HCT116 (cell line): Measurements from ENCODE around the gene GKN1. TPM values are rescaled to one million over a fixed set of nuclear protein-coding genes. Genes with fewer than 3 reads are reported as not detected.

ENCODE experiments used
- ATAC-seq: fragments of 200-7000 bp; cut with Tn5 transposase; 2 replicates; pipeline ENCODE4 v1.9.1; 2020; ENCODE audit warnings: mild to moderate bottlenecking, moderate library complexity
- BruUV-seq: library from RNA; stranded (reverse); fragments of 400-500 nt; replicated peaks from 2 replicates; lab custom pipeline; 2021; lab: Mats Ljungman, UMichigan
- CTCF ChIA-PET: fragments of 300-600 bp; sonication (Branson Sonifier 250); formaldehyde crosslinking; loops from one replicate; lab custom pipeline; 2021; ENCODE audit warnings: antibody characterized with exemption; lab: Charles Lee
- POLR2A ChIA-PET: fragments of 300-600, 350-600 bp; sonication (Branson Sonifier 250); formaldehyde crosslinking; loops from one replicate; lab custom pipeline; 2021; ENCODE audit warnings: antibody characterized with exemption; lab: Charles Lee
- RAD21 ChIA-PET, 2 experiments: fragments of 300-600 bp; sonication (Branson Sonifier 250); formaldehyde crosslinking; loops; one replicate each; lab custom pipeline; 2023; ENCODE audit warnings: low total read pairs in 2 of 2; ENCODE audit not compliant: uncharacterized antibody in 2 of 2, unreplicated experiment in 2 of 2, low non-redundant PET in 1 of 2; lab: Charles Lee
- DNase-seq: peaks from one replicate; pipeline ENCODE4 v3.0.0-alpha.2; 2010; ENCODE audit warnings: low read depth, low spot score
- H2AFZ ChIP-seq: fragments of 200-600 bp; shearing (Covaris generic), sonication (generic); 2 replicates; pipeline ENCODE4 v1.6.1; 2017; ENCODE audit warnings: low read depth, mixed run types, mixed read lengths, antibody characterized with exemption, low read length; ENCODE audit not compliant: poor library complexity, severe bottlenecking
- H3K27ac ChIP-seq: 2 replicates; pipeline ENCODE4 v1.5.1; 2012; ENCODE audit warnings: low read depth, low read length
- H3K27me3 ChIP-seq: fragments of 200-600 bp; sonication (generic); 2 replicates; pipeline ENCODE4 v1.6.1; 2016; ENCODE audit warnings: mixed run types, low read length, mixed read lengths; ENCODE audit not compliant: insufficient read depth
- H3K36me3 ChIP-seq, 2 experiments: fragments of 200-500 bp in 1 of 2; fragments of 200-600 bp in 1 of 2; sonication (Bioruptor generic) in 1 of 2; sonication (generic) in 1 of 2; 2 replicates each; pipeline versions ENCODE4 v1.5.1 to v1.6.1; 2014 to 2016; ENCODE audit warnings: low read length in 2 of 2, inconsistent platforms in 1 of 2, mixed read lengths in 1 of 2, mixed run types in 1 of 2; ENCODE audit not compliant: insufficient read depth in 2 of 2, control insufficient read depth in 1 of 2
- H3K4me1 ChIP-seq, 2 experiments: fragments of 200-600 bp in 1 of 2; sonication (generic) in 1 of 2; 2 replicates each; pipeline versions ENCODE4 v1.5.1 to v1.6.1; 2012 to 2017; ENCODE audit warnings: low read length in 2 of 2, inconsistent platforms in 1 of 2, mild to moderate bottlenecking in 1 of 2, mixed read lengths in 1 of 2, mixed run types in 1 of 2, moderate library complexity in 1 of 2; ENCODE audit not compliant: insufficient read depth in 2 of 2, control insufficient read depth in 1 of 2
- H3K4me2 ChIP-seq: fragments of 200-600 bp; sonication (generic); 2 replicates; pipeline ENCODE4 v1.6.1; 2017; ENCODE audit warnings: mixed run types, low read length, mixed read lengths
- H3K4me3 ChIP-seq, 2 experiments: fragments of 200-600 bp in 1 of 2; sonication (generic) in 1 of 2; replicated peaks in 1 of 2; 2 replicates each; pipeline ENCODE4 v1.5.1; 2011 to 2016; ENCODE audit warnings: low read length in 2 of 2, control low read depth in 1 of 2, low read depth in 1 of 2, mild to moderate bottlenecking in 1 of 2, mixed read lengths in 1 of 2, mixed run types in 1 of 2
- H3K79me2 ChIP-seq: fragments of 200-600 bp; sonication (generic); 2 replicates; pipeline ENCODE4 v1.6.1; 2017; ENCODE audit warnings: mild to moderate bottlenecking, mixed run types, low read length, moderate library complexity, mixed read lengths; ENCODE audit not compliant: insufficient read depth
- H3K9ac ChIP-seq: fragments of 200-600 bp; sonication (generic); 2 replicates; pipeline ENCODE4 v1.6.1; 2016; ENCODE audit warnings: low read length, mixed read lengths
- H3K9me2 ChIP-seq: fragments of 200-600 bp; sonication (generic), shearing (Covaris generic); 2 replicates; pipeline ENCODE4 v1.6.1; 2017; ENCODE audit warnings: mixed run types, mild to moderate bottlenecking, moderate library complexity; ENCODE audit not compliant: insufficient read depth
- H3K9me3 ChIP-seq, 2 experiments: fragments of 200-500 bp in 1 of 2; fragments of 200-600 bp in 1 of 2; sonication (Bioruptor generic) in 1 of 2; sonication (generic) in 1 of 2; 2 replicates each; pipeline ENCODE4 v1.6.1; 2014 to 2017; ENCODE audit warnings: low read length in 2 of 2, mixed read lengths in 2 of 2, inconsistent platforms in 1 of 2, low read depth in 1 of 2, mild to moderate bottlenecking in 1 of 2, mixed run types in 1 of 2, moderate library complexity in 1 of 2; ENCODE audit not compliant: control insufficient read depth in 1 of 2, insufficient read depth in 1 of 2
- H4K20me1 ChIP-seq: fragments of 200-600 bp; sonication (generic), shearing (Covaris generic); 2 replicates; pipeline ENCODE4 v1.6.1; 2017; ENCODE audit warnings: mixed run types, mild to moderate bottlenecking, moderate library complexity; ENCODE audit not compliant: insufficient read depth
- EGR1 ChIP-seq: IDR thresholded peaks from 2 replicates; pipeline ENCODE4 v1.6.1; 2012; ENCODE audit warnings: low read depth
- ELF1 ChIP-seq: IDR thresholded peaks from 2 replicates; pipeline ENCODE4 v1.6.1; 2012; ENCODE audit warnings: low read depth, borderline replicate concordance
- REST ChIP-seq: IDR thresholded peaks from 2 replicates; pipeline ENCODE4 v1.6.1; 2012; ENCODE audit warnings: low read depth
- SP1 ChIP-seq: IDR thresholded peaks from 2 replicates; pipeline ENCODE4 v1.6.1; 2012; ENCODE audit warnings: low read depth
- SRF ChIP-seq: IDR thresholded peaks from 2 replicates; pipeline ENCODE4 v1.6.1; 2012; ENCODE audit warnings: low read depth
- YY1 ChIP-seq: IDR thresholded peaks from 2 replicates; pipeline ENCODE4 v1.6.1; 2011; ENCODE audit warnings: low read length, low read depth, moderate library complexity, mild to moderate bottlenecking; ENCODE audit not compliant: insufficient replicate concordance; ENCODE audit errors: extremely low read depth
- ZFX ChIP-seq: fragments of 450-650 bp; IDR thresholded peaks from 2 replicates; pipeline ENCODE4 v1.6.1; 2017
- ZNF274 ChIP-seq: fragments of 200-500 bp; sonication (Bioruptor generic); IDR thresholded peaks from 2 replicates; pipeline ENCODE4 v1.6.1; 2014; ENCODE audit warnings: mild to moderate bottlenecking, low read depth, low read length, inconsistent platforms
- intact Hi-C: fragments of 100-400 bp; cut with micrococcal nuclease; formaldehyde crosslinking; loops from 2 replicates; pipeline ENCODE4 v1.10.0; 2022
- total RNA-seq: library from RNA; stranded (reverse); gene quantifications from one replicate; pipeline ENCODE4 v1.2.1, GENCODE V29; 2021; ENCODE audit not compliant: unreplicated experiment

Gene GKN1
- total RNA-seq, 1 experiment from 2014 or later: not detected

- no peaks in the 10 kb centered on the region for H3K9me3 ChIP-seq
- TF ChIP-seq REST: no peak
- no peak for TF ChIP-seq SRF
- no peak for TF ChIP-seq SP1
- TF ChIP-seq ZFX: no peak
- no peak for TF ChIP-seq EGR1
- TF ChIP-seq YY1: no peak
- TF ChIP-seq ELF1: no peak
- no peak for TF ChIP-seq ZNF274
- no peaks in the 10 kb centered on the region for H4K20me1 ChIP-seq
- ATAC-seq (no peak), DNase-seq (no peak)
- BruUV-seq: no TSS peak
- intact Hi-C loops: no loop called here
- H3K36me3 ChIP-seq: no peaks in the 10 kb centered on the region
- no peak overlapping the region for H3K27ac ChIP-seq
- peaks cover 0 to 6% of the 10 kb centered on the region in 2 experiments; a peak in 1 of 4 replicates for H3K4me1 ChIP-seq
- no peaks in the 10 kb centered on the region for H3K9me2 ChIP-seq
- H3K27me3 ChIP-seq: no peaks in the 10 kb centered on the region
- RAD21 ChIA-PET: no interaction called here
- POLR2A ChIA-PET: no interaction called here
- H3K4me2 ChIP-seq: no peak overlapping the region
- no peak overlapping the region for H3K9ac ChIP-seq
- no peak overlapping the region for H2AFZ ChIP-seq
- CTCF ChIA-PET: no interaction called here
- peaks cover 4% of the 10 kb centered on the region; the same call in 1 of the 2 replicates for H3K79me2 ChIP-seq
- H3K4me3 ChIP-seq: no peak overlapping the region
Measured at GRCh38 chr2:69020496-69021426, 46.3 kb downstream of the GKN1 start.
